Body of pancreas (tissue), 4 donors: Measurements from ENCODE around the gene SPNS3. TPM values are rescaled to one million over a fixed set of nuclear protein-coding genes. Genes with fewer than 3 reads are reported as not detected.

Experiments
- ATAC-seq: fragments of 150-250 bp; one replicate; pipeline ENCODE4 v1.9.1; 2016
- DNase-seq, 4 donors: peaks; one replicate each; pipeline ENCODE4 v3.0.0-alpha.2; 2019
- H3K27ac ChIP-seq, 4 donors: fragments of 200-600 bp; sonication (generic); 1 replicate in 3 of 4; 2 replicates in 1 of 4; pipeline versions ENCODE4 v1.5.1 to v1.6.1; 2016 to 2019; ENCODE audit warnings: mild to moderate bottlenecking in 1 of 4, mixed read lengths in 1 of 4, moderate library complexity in 1 of 4
- H3K27me3 ChIP-seq, 2 donors: fragments of 200-600 bp; sonication (generic); one replicate each; pipeline ENCODE4 v1.6.0; 2016; ENCODE audit warnings: mild to moderate bottlenecking in 1 of 2
- H3K36me3 ChIP-seq, 2 donors: fragments of 200-600 bp; sonication (generic); replicated peaks in 1 of 2; 2 replicates each; pipeline ENCODE4 v1.5.1; 2016; ENCODE audit warnings: low read depth in 2 of 2; ENCODE audit not compliant: insufficient read depth in 1 of 2
- H3K4me1 ChIP-seq: fragments of 200-600 bp; sonication (generic); one replicate; pipeline ENCODE4 v1.6.0; 2016
- H3K4me3 ChIP-seq, 2 donors: fragments of 200-600 bp; sonication (generic); 1 replicate in 1 of 2; 2 replicates in 1 of 2; pipeline ENCODE4 v1.5.1; 2016 to 2019
- H3K9me3 ChIP-seq, 3 donors: fragments of 200-600 bp; sonication (generic); 1 replicate in 2 of 3; 2 replicates in 1 of 3; pipeline ENCODE4 v1.5.1; 2016
- POLR2A ChIP-seq, 3 donors: fragments of 450-650 bp; IDR thresholded peaks; one replicate each; pipeline ENCODE4 v1.6.1; 2016; ENCODE audit warnings: antibody characterized with exemption in 3 of 3, mild to moderate bottlenecking in 2 of 3
- WGBS, 2 donors: methylation state at CpG; one replicate each; pipeline ENCODE4 v1.1.5; 2017; 5-methylcytosine and 5-hydroxymethylcytosine counted together
- intact Hi-C: fragments of 100-400 bp; cut with DNase I; formaldehyde crosslinking; loops from one replicate; pipeline ENCODE4 v1.15.1; 2023
- total RNA-seq, 2 donors: library from RNA; depleted of rRNA; stranded (reverse); fragments of >200 nt; gene quantifications; one replicate each; pipeline ENCODE4 v1.1.0, GENCODE V29; 2016
- TF ChIP-seq, protein P1 (sequence below), 7 experiments: fragments of 450-650 bp in 4 of 7; fragments of 200-600 bp in 3 of 7; sonication (generic) in 3 of 7; IDR thresholded peaks; one replicate each; pipeline ENCODE4 v1.5.1; 2016 to 2019; ENCODE audit warnings: antibody characterized with exemption in 7 of 7

The SPNS3 gene
- total RNA-seq, 2 donors from 2014 or later = not detected

- intact Hi-C loops = no loop called here
- WGBS, 2 donors = 85% methylated on average over 5 of the region's 14 CpGs; no CpG with 5 or more reads in 1 of the 2 donors
- peak in 3 of 4 donors; percentile 73 to 75 (median 74) for DNase-seq
- Histone ChIP-seq H3K4me3 (no peak overlapping the region), H3K9me3 (no peaks in the 10 kb centered on the region), H3K4me1 (peaks cover 66% of the 10 kb centered on the region), H3K27ac (peak overlapping the region; percentile 69 to 83 (median 77)), H3K36me3 (no peaks in the 10 kb centered on the region), H3K27me3 (no peaks in the 10 kb centered on the region)
- TF ChIP-seq, protein P1, sequence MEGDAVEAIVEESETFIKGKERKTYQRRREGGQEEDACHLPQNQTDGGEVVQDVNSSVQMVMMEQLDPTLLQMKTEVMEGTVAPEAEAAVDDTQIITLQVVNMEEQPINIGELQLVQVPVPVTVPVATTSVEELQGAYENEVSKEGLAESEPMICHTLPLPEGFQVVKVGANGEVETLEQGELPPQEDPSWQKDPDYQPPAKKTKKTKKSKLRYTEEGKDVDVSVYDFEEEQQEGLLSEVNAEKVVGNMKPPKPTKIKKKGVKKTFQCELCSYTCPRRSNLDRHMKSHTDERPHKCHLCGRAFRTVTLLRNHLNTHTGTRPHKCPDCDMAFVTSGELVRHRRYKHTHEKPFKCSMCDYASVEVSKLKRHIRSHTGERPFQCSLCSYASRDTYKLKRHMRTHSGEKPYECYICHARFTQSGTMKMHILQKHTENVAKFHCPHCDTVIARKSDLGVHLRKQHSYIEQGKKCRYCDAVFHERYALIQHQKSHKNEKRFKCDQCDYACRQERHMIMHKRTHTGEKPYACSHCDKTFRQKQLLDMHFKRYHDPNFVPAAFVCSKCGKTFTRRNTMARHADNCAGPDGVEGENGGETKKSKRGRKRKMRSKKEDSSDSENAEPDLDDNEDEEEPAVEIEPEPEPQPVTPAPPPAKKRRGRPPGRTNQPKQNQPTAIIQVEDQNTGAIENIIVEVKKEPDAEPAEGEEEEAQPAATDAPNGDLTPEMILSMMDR (IDR thresholded peaks at IDR 0.05) = no peak
- peak in 2 of 3 donors; percentile 14 to 26 for TF ChIP-seq POLR2A (IDR thresholded peaks at IDR 0.05)
- ATAC-seq = peak; percentile 16
Measured at GRCh38 chr17:4519361-4519788, 85.6 kb downstream of the SPNS3 start.

GRCh38 chr17:4520060-4520893 lies 86.5 kb downstream of the SPNS3 start:
- Histone ChIP-seq H3K9me3 (no peaks in the 10 kb centered on the region), H3K4me1 (peaks cover 57% of the 10 kb centered on the region), H3K27me3 (no peaks in the 10 kb centered on the region), H3K36me3 (no peaks in the 10 kb centered on the region), H3K4me3 (no peak overlapping the region), H3K27ac (peak overlapping the region; percentile 69 to 83 (median 77))
- intact Hi-C loops = no loop called here
- no peak for TF ChIP-seq POLR2A (IDR thresholded peaks at IDR 0.05)
- TF ChIP-seq, protein P1 (IDR thresholded peaks at IDR 0.05) = no peak
- ATAC-seq (no peak), DNase-seq (no peak)
- WGBS, 2 donors = 88 to 93% methylated on average over 17 to 19 of the region's 19 CpGs

- no peaks in the 10 kb centered on the region for H3K36me3 ChIP-seq
- no peaks in the 10 kb centered on the region for H3K9me3 ChIP-seq
- H3K4me3 ChIP-seq = no peak overlapping the region
- DNase-seq (peak; percentile 64 to 87 (median 81)), ATAC-seq (peak; percentile 82)
- peaks cover 50% of the 10 kb centered on the region for H3K4me1 ChIP-seq
- WGBS, 2 donors = 73 to 75% methylated on average over 8 of the region's 8 CpGs
- intact Hi-C loops = no loop called here
- TF ChIP-seq POLR2A (IDR thresholded peaks at IDR 0.05) = peak in 1 of 3 donors; percentile 14
- TF ChIP-seq, protein P1 (IDR thresholded peaks at IDR 0.05) = no peak
- H3K27me3 ChIP-seq = no peaks in the 10 kb centered on the region
- H3K27ac ChIP-seq = peak overlapping the region; percentile 62 to 83 (median 77)
Measured at GRCh38 chr17:4520894-4521600, 87.3 kb downstream of the SPNS3 start.

- no peaks in the 10 kb centered on the region for H3K27me3 ChIP-seq
- TF ChIP-seq POLR2A (IDR thresholded peaks at IDR 0.05) = no peak
- TF ChIP-seq, protein P1 (IDR thresholded peaks at IDR 0.05) = no peak
- H3K36me3 ChIP-seq = no peaks in the 10 kb centered on the region
- peak in 1 of 4 donors; percentile 19 for DNase-seq
- no peak for ATAC-seq
- peaks cover 43% of the 10 kb centered on the region for H3K4me1 ChIP-seq
- peak overlapping the region in 3 of 4 donors; percentile 73 to 83 (median 81) for H3K27ac ChIP-seq
- no peak overlapping the region for H3K4me3 ChIP-seq
- H3K9me3 ChIP-seq = no peaks in the 10 kb centered on the region
- intact Hi-C loops = no loop called here
- 78 to 85% methylated on average over 6 of the region's 6 CpGs for WGBS, 2 donors
Measured at GRCh38 chr17:4522661-4523060, 88.9 kb downstream of the SPNS3 start.
